Fibroblast of lung (primary cell): Measurements from ENCODE around the gene PON1. TPM values are rescaled to one million over a fixed set of nuclear protein-coding genes. Genes with fewer than 3 reads are reported as not detected.

ENCODE experiments used
- DNase-seq, 2 donors: peaks; one replicate each; pipeline versions ENCODE4 v3.0.0 to v3.0.0-alpha.2; 2010; ENCODE audit warnings: low read depth in 2 of 2
- H2AFZ ChIP-seq: 2 replicates; pipeline ENCODE4 v1.5.1; 2012; ENCODE audit warnings: low read length, control low read depth, inconsistent platforms
- H3K27ac ChIP-seq: 2 replicates; pipeline ENCODE4 v1.5.1; 2011; ENCODE audit warnings: low read length, control low read depth; ENCODE audit not compliant: insufficient read depth
- H3K27me3 ChIP-seq: 2 replicates; pipeline ENCODE4 v1.5.1; 2011; ENCODE audit warnings: mild to moderate bottlenecking, low read length; ENCODE audit not compliant: control insufficient read depth, insufficient read depth
- H3K36me3 ChIP-seq: 2 replicates; pipeline ENCODE4 v1.5.1; 2011; ENCODE audit warnings: low read length; ENCODE audit not compliant: control insufficient read depth, insufficient read depth
- H3K4me1 ChIP-seq: 2 replicates; pipeline ENCODE4 v1.5.1; 2011; ENCODE audit warnings: low read length; ENCODE audit not compliant: control insufficient read depth, insufficient read depth; ENCODE audit errors: extremely low read depth
- H3K4me2 ChIP-seq: 2 replicates; pipeline ENCODE4 v1.5.1; 2011; ENCODE audit warnings: low read length, control low read depth; ENCODE audit not compliant: insufficient read depth; ENCODE audit errors: extremely low read depth
- H3K4me3 ChIP-seq, 4 experiments: fragments of 200-600 bp in 1 of 4; sonication (generic) in 1 of 4; replicated peaks in 1 of 4; 2 replicates each; pipeline ENCODE4 v1.5.1; 2011 to 2016; ENCODE audit warnings: low read length in 4 of 4, low read depth in 3 of 4, mild to moderate bottlenecking in 3 of 4, control low read depth in 2 of 4, inconsistent platforms in 1 of 4, mixed read lengths in 1 of 4; ENCODE audit not compliant: insufficient read depth in 1 of 4; ENCODE audit errors: control extremely low read depth in 1 of 4
- H3K79me2 ChIP-seq: 2 replicates; pipeline ENCODE4 v1.5.1; 2012; ENCODE audit warnings: mild to moderate bottlenecking, low read length, inconsistent platforms; ENCODE audit not compliant: control insufficient read depth, insufficient read depth
- H3K9ac ChIP-seq: 2 replicates; pipeline ENCODE4 v1.5.1; 2011; ENCODE audit warnings: mild to moderate bottlenecking, low read length, control low read depth; ENCODE audit not compliant: insufficient read depth
- H3K9me3 ChIP-seq: 2 replicates; pipeline ENCODE4 v1.5.1; 2012; ENCODE audit warnings: low read depth, low read length; ENCODE audit not compliant: control insufficient read depth, insufficient read depth
- H4K20me1 ChIP-seq: 2 replicates; pipeline ENCODE4 v1.5.1; 2011; ENCODE audit warnings: low read length; ENCODE audit not compliant: control insufficient read depth, insufficient read depth; ENCODE audit errors: extremely low read depth
- CTCF ChIP-seq, 2 donors: IDR thresholded peaks in 1 of 2; conservative IDR thresholded peaks in 1 of 2; 1 replicate in 1 of 2; 2 replicates in 1 of 2; pipeline ENCODE4 v1.5.1; 2011 to 2012; ENCODE audit warnings: low read length in 2 of 2, control low read depth in 1 of 2, inconsistent platforms in 1 of 2, low read depth in 1 of 2, mild to moderate bottlenecking in 1 of 2
- EZH2 ChIP-seq: IDR thresholded peaks from 2 replicates; pipeline ENCODE4 v1.5.1; 2012; ENCODE audit warnings: low read length, control low read depth, mild to moderate bottlenecking; ENCODE audit errors: missing control alignments
- polyA minus RNA-seq: library from RNA; depleted of rRNA, polyadenylated mRNA; stranded (reverse); fragments of >200 nt; gene quantifications from 2 replicates; pipeline ENCODE4 v1.2.3, GENCODE V29; 2011; ENCODE audit warnings: low replicate concordance
- polyA plus RNA-seq, 2 donors: library from polyadenylated mRNA; depleted of rRNA in 1 of 2; stranded (reverse) in 1 of 2; unstranded in 1 of 2; fragments of >200 nt; gene quantifications; 2 replicates each; pipeline ENCODE4 v1.2.1, GENCODE V29; 2011 to 2012; ENCODE audit warnings: missing spikeins in 1 of 2
- total RNA-seq: library from RNA; depleted of rRNA; stranded (reverse); fragments of >200 nt; gene quantifications from 2 replicates; pipeline ENCODE4 v1.2.1, GENCODE V29; 2014

PON1 gene
- total RNA-seq = not detected in 2 replicates
- polyA plus RNA-seq = not detected in 2 replicates
- polyA plus RNA-seq (2012) = not detected in 2 replicates
- polyA minus RNA-seq = not detected in 2 replicates

GRCh38 chr7:95324431-95324830 lies at the start of gene PON1:
PON1 (minus strand) TSS chr7:95324532; CDS start chr7:95324475, 57 bp downstream.
- Histone ChIP-seq H3K27me3 (no peaks in the 10 kb centered on the region), H3K9me3 (no peaks in the 10 kb centered on the region), H3K27ac (no peak within 1 kb of the TSS), H3K4me2 (no peak within 1 kb of the TSS), H2AFZ (no peak within 1 kb of the TSS), H3K4me3 (no peak within 1 kb of the TSS), H3K9ac (no peak within 1 kb of the TSS), H4K20me1 (no peaks in the 10 kb centered on the region), H3K4me1 (no peaks in the 10 kb centered on the region), H3K79me2 (no peaks in the 10 kb centered on the region), H3K36me3 (no peaks in the 10 kb centered on the region)
- no peak for TF ChIP-seq EZH2
- no peak for TF ChIP-seq CTCF (conservative IDR thresholded peaks at IDR 0.05 in 1 of 2, IDR thresholded peaks at IDR 0.05 in 1 of 2; ENCODE audit: low read depth in 1 of 2, low read length in 2 of 2)
- DNase-seq = no peak

GRCh38 chr7:95373323-95373722 lies 49.0 kb upstream of the PON1 start:
- H3K36me3 ChIP-seq = no peaks in the 10 kb centered on the region
- no peak overlapping the region for H3K27ac ChIP-seq
- DNase-seq = no peak
- H4K20me1 ChIP-seq = no peaks in the 10 kb centered on the region
- no peak overlapping the region for H2AFZ ChIP-seq
- H3K4me2 ChIP-seq = no peak overlapping the region
- no peak overlapping the region for H3K4me3 ChIP-seq
- TF ChIP-seq CTCF (conservative IDR thresholded peaks at IDR 0.05 in 1 of 2, IDR thresholded peaks at IDR 0.05 in 1 of 2; ENCODE audit: low read depth in 1 of 2, low read length in 2 of 2) = no peak
- TF ChIP-seq EZH2 = no peak
- no peaks in the 10 kb centered on the region for H3K9me3 ChIP-seq
- no peak overlapping the region for H3K9ac ChIP-seq
- H3K4me1 ChIP-seq = no peaks in the 10 kb centered on the region
- H3K79me2 ChIP-seq = no peaks in the 10 kb centered on the region
- no peaks in the 10 kb centered on the region for H3K27me3 ChIP-seq

GRCh38 chr7:95368235-95368634 lies 43.9 kb upstream of the PON1 start:
- Histone ChIP-seq H3K27me3 (no peaks in the 10 kb centered on the region), H4K20me1 (no peaks in the 10 kb centered on the region), H3K4me3 (no peak overlapping the region), H3K9ac (no peak overlapping the region), H3K36me3 (no peaks in the 10 kb centered on the region), H3K4me2 (no peak overlapping the region), H3K27ac (no peak overlapping the region), H3K79me2 (no peaks in the 10 kb centered on the region), H2AFZ (no peak overlapping the region), H3K4me1 (no peaks in the 10 kb centered on the region), H3K9me3 (no peaks in the 10 kb centered on the region)
- DNase-seq = no peak
- TF ChIP-seq EZH2 = no peak
- no peak for TF ChIP-seq CTCF (conservative IDR thresholded peaks at IDR 0.05 in 1 of 2, IDR thresholded peaks at IDR 0.05 in 1 of 2; ENCODE audit: low read depth in 1 of 2, low read length in 2 of 2)
